ENCODE data around the gene TP63.

DNA sequence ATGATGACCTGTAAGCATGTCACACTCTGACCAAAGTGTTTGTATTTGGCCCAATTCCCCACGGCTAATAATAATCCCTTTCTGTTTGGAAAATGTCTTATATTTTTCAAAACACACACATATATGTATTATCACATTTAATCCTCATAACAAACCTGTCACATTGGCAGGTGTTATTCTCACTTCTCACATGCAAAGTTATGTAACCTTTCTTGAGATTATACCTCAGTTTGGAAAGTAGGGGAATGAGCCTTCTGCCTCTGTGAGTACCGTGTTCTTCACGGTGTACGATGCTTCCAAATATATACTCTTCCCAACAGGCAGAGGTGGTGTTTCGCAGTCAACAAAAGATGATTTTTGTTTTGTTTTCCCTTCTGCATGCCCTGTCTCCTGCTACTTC, 205.6 kb downstream of the TP63 start:
- TF ChIP-seq POLR2A (IDR thresholded peaks at IDR 0.05; ENCODE audit: low read depth, low read length) (no peak), TAF1 (IDR thresholded peaks at IDR 0.05; ENCODE audit: borderline replicate concordance, low read depth, low read length) (no peak)
